Effector CD4-positive, alpha-beta T cell (primary cell): Measurements from ENCODE around the gene LAMA3. TPM values are rescaled to one million over a fixed set of nuclear protein-coding genes. Genes with fewer than 3 reads are reported as not detected.

Source experiments
- DNase-seq: peaks from one replicate; pipeline ENCODE4 v3.0.0-alpha.2; 2020
- total RNA-seq: gene quantifications from one replicate; lab custom pipeline; 2026; lab: John Stamatoyannopoulos, UW

Gene LAMA3
- not detected for total RNA-seq

DNA sequence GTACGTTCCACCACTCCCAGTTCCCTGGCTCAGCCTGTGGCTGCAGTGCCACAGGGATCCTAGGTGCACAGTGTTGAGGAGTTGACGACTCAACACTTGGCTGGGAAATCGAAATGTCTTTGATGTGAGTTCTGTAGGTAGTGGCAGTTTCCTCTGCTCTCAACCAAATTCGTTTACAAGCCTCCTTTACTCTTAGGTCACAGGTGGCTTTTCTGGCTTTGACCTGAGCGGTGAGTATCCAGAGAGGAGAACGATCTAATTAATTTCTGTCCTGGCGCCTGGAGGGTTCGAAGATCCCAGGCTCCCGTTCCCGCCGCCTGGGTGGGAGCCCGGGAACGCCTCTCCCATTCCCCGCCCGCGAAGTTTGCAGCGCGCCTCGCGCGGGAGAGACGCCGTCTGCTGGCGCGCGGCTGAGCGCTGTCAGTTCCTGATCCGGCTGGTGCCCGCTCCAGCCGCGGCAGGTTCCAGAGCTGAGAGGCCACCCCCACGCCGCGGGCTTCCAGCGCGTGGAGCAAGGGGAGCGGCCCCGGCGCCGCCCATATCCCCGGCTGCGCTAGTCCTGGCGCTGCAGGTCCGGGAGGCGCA lies at the start of gene LAMA3:
LAMA3 (plus strand) TSS at position 423 of the 585 bp plus-strand sequence. CDS start 231 bp downstream, outside the sequence.
- DNase-seq: no peak

DNA sequence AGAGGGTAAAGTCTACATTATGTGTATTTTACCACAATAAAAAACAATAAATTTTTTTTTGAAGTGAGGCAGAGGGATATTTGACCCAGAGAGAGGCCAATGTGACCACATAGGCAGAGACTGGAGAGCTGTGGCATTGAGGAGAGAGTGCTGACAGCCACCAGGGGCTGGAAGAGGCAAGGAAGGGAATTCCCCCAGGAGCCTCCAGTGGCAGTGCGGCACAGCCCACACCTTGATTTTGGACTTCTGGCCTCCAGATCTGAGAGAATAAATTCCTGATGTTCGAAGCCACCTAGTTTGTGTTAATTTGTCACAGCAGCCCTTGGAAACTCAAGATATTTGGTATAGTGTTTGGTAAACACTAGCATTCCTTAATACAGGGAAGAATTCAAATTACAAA lies 49.2 kb upstream of the LAMA3 start:
- no peak for DNase-seq

DNA sequence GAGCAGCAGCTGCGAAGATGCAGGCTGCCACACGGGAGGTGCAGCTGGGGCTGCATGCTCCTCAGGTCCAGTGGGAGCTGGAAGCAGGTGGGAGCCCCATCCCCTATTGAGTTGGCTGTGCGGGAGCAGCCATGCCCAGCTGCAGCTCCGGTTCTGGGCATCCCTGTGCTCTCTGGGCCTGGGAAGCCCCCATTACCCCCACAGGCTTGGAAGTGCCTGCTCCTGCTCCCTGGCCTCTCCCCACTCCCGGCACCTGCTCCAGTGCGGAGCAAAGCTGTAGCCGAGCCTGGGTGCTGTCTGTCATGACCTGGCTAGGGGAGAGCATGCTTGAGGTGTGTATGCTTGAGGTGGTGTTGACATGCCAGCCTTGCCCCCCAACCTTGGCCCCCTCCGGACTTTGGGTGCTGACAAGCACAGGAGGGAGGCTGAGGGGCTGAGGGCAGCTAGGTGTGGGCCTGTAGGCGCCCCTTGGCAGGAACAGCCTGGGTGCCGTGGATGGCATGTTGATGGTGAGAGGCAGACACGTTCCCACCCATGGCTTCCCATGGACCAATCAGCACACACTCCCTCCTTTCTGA lies 48.0 kb upstream of the LAMA3 start:
- no peak for DNase-seq

GRCh38 chr18:23641937-23642666 lies 47.2 kb upstream of the LAMA3 start:
- no peak for DNase-seq

GRCh38 chr18:23643815-23644490 lies 45.3 kb upstream of the LAMA3 start:
- DNase-seq: no peak

DNA sequence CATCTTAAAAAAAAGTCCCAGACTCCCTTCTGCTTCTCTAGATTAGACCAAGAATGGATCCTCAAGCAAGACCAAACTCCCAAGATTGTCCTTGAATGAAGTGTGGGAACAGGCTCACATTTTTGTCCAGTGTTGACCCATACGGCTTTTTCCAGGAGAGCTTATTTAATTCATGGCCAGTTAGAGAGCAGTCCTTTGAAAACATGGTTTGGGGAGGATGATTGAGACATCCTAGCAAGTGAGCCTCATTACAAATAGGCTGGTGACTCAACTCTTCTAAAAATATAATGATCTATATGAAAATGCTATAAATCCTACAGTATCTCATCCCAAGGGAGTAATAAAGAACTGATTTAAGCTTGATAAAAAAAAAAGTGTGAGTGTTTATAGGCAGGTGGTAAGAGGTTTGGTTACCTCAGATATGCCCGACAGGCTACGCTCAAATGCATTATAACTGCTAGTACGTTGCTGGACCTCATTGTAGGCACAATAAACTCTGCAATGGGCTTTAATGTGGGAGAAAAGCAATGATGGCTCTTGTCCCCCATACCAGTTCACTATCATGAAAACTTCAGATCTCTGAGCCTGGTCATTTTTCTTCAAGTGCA lies 43.6 kb upstream of the LAMA3 start:
- no peak for DNase-seq

GRCh38 chr18:23646282-23646681 lies 43.0 kb upstream of the LAMA3 start:
- no peak for DNase-seq

- DNase-seq: no peak
Measured at GRCh38 chr18:23648456-23648855, 40.8 kb upstream of the LAMA3 start.

- DNase-seq: no peak
Measured at GRCh38 chr18:23648940-23649607, 40.2 kb upstream of the LAMA3 start.

DNA sequence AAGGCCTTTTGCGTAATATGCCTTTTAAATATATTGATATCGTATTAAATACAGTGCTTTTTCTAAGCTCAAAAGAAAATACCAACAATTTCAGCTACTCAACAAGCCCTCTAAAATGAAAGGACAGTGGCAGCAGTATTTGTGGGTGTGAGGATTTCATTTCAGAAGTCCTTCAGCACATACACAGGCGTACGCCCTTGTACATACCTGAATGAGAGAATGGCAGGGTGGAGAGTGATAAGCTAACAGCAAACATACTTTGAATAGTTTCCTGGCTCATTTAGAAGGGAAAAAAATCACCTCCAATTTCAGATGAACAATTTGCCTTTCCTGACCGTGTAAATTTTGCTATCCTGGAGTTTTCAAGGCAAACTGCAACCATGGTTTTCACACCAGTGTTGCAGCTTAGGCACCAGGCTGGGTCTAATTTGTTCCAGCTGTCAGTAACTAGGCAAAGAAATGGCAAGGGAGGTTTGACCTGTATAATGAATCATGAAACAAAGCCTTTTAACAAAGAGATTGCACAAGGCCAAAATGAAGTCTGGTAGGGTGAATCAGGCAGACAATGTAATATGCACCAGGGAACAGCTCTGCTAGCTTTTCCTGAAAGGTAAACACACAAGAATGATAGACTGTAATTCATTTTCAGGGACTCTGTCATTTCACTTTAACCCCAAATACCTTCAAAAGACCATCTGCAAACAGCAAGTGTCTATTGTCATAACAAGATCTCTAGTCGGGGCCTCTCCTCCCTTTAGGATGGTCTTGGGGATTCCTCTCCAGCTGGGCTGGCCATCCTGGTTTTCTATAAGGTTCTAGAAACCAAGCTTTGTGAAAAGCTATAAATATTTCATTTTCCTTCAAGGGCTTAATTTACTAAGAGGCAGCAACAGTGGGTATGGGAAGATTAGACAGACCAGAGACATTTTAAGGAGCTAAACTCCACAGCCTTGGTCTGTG lies 38.0 kb upstream of the LAMA3 start:
- DNase-seq: no peak

GRCh38 chr18:23652232-23652631 lies 37.0 kb upstream of the LAMA3 start:
- DNase-seq: no peak

DNA sequence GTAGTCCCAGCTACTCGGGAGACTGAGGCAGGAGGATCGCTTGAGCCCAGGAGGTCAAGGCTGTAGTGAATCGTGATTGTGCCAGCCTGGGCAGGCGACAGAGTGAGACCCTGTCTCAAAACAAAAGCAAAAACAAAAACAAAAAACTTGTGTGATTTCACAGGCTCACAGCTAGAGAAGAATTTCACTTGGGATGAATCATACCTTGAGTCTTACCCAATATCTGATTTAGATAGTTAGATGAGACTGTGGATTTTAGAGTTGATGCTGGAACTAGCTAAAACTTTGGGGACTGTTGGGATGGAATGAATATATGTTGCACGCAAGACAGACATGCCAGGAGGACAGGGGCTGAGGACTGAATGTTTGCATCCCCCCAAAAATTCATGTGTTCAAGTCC lies 31.0 kb upstream of the LAMA3 start:
- no peak for DNase-seq

DNA sequence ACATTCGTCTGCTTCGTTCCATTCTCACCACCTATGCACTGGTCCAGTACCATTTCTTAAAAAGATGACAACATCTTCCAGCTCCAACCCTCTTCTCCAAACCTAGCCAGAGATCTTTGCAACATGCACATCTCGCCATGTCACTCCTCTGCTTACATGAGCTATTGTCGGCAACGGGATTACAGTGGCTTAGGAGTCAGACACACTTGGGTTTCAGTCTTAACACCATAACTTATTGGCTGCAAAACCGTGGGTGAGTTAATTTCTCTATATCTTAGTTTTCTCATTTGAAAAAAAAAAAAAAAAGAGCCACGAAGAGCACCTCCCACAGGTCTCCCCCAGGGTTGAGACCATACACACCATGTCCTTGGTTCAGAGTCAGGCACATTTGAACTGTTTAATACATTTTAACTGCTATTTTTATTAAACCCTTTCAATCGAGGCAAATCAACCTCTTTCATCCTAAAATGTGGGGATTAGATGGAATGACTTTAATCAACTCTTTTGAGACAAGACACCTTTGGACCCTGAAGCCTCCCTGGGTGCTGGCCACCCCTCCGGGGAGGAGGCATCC lies 27.4 kb upstream of the LAMA3 start:
- DNase-seq: no peak

DNA sequence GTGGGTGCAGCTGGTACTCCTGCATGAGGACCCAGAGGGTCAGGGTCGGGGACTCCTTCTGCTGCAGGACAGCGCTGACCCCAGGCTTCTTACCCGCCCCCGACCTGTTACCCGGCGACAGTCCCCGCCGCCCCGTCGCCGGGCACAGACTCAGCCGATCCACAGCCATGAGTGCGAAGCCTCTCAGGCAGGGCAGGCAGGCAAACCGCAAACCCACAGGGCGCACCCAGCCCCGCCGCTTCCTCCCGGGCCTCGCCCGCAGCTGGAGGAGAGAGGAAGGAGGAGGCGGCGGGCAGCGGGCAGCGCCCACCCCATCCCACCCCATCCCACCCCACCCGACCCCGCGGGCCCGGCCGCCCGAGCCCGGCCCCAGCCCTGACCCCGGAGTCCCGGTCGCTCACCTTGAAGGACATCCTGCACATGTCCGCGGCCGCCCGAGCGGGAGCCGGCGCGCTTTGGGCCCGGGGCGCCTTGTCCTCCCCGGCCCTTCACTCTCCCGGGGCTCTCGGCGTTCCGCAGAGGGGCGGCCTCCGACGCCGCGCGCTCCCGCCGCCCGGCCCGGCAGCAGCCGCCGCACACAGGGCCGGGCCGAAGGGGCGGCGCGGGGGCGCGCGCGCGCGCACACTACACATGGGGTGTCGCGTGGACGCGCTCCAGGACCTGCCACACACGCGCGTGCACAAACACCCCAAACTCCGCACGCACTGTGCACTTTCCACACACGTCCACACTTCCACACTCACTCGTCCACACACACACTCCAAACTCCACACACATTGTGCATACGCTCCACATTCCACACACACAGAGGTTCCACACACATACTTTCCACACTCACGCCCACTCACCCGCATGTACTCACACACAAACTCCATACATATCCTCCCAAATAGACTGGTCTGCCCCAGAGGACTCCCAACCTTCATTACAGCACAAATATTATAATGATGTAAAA lies 26.7 kb upstream of the LAMA3 start, which contains the start of gene ANKRD29:
ANKRD29 (minus strand) TSS at position 603 of the 955 bp plus-strand sequence; CDS start at position 422, 181 bp downstream.
- DNase-seq: peak; percentile 19

GRCh38 chr18:23664674-23665073 lies 24.6 kb upstream of the LAMA3 start:
- no peak for DNase-seq

GRCh38 chr18:23667114-23667513 lies 22.1 kb upstream of the LAMA3 start:
- no peak for DNase-seq

DNA sequence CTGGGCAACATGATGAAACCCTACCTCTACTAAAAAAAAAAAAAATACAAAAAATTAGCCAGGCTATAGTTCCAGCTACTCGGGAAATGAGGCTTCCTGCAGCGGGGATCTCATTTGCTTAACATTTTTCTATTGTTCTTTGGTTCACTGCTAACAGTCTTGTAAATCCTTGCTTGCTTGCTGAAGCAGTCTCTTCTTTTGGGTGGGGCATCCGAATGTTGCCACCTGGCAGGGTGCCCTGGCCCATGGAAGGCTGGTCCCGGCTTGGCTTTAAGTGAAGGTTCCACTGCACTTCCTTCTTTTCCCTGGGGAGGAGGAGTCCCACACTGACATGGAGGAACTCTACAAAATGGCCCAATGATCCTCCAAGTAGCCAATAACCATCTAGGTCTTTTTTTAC lies 20.5 kb upstream of the LAMA3 start:
- DNase-seq: no peak

- no peak for DNase-seq
Measured at GRCh38 chr18:23669202-23669766, 20.0 kb upstream of the LAMA3 start.

DNA sequence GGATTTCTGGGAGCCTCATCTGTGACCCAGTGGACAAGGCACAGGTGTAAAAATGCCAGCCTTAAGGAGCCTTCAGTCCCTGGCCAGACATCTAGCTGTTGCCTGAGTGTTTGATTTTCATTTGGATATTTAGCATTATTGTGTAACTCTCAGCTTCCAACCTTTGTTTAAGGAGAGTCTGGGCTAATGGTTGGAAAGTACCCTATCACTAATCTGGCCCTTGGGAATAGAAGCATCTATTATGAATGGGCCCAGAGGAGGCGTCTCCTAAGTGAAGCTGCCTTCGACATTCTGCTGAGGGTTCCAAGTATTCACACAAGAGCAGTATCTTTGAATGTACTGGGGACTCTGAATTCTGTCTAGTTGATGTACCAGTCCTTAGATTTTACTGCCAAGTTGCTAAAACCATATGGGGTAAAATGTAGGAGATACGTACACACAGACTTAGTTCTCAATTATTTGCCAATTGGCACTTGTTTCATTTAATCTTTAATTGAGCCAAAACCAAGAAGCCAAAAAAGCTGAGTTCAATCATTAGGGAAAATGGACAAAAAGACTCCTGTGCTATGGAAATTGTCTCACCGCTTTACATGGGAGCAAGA lies 19.3 kb upstream of the LAMA3 start:
- no peak for DNase-seq
